NCI-H1092 treated with DMSO at 0.1 percent for 48 hours (cell line): Measurements from ENCODE around the gene WDR4.
A peak's percentile ranks its signal among the peaks of the same experiment; 100 is the strongest.
"Not testable (repeated sequence)": the region's sequence is repeated elsewhere in the genome, so short reads cannot be mapped to it uniquely, and the experiment has no call there.

Source experiments
- DNase-seq: peaks from one replicate; lab custom pipeline; 2025; lab: John Stamatoyannopoulos, UW

The WDR4 gene

GRCh38 chr21:42839271-42840231, 39.8 kb downstream of the WDR4 start:
- DNase-seq, result no peak

DNA sequence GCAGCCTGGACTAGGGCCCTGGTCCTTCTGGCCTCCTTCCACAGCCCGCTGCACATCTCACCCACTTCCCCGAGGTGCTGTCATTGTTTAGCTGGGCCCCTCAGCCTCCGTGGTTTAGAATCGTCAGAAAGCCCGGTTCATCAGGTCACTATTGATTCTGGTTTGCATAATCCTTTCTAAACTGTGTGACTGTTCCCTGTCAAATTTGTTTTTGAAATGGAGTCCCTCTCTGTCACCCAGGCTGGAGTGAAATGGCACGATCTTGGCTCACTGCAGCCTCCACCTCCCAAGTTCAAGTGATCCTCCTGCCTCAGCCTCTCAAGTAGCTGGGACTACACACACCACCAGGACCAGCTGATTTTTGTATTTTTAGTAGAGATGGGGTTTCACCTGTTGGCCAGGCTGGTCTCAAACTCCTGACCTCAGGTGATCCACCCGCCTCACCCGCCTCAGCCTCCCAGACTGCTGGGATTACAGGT, 41.1 kb downstream of the WDR4 start:
- DNase-seq, result not testable (repeated sequence)

GRCh38 chr21:42837421-42838211, 41.7 kb downstream of the WDR4 start:
- no peak for DNase-seq

DNA sequence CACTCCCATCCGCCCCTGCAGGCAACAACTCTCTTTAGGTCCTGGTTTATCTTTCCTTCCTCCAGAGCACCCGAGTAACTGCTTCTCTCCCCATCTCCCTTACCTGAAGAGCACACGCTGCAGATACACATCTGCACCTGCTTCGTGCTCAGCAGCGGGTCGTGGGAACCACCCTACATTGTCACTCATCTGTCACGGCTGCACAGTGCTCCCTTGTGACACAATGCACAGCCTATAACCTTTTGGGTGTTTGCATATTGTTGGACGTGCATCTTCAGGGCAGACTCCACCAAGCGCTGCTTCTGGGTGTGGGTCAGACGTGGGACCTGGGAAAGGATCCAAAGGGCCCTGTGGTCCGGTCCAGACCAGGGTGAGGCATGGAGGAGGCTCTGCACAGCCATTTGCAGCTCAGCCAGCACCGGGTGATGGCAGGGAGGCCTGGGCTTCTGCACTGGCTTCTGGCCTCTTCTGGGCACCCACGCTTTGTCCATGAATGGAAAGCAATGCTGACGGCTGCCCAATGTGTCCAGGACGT, 42.5 kb downstream of the WDR4 start:
- no peak for DNase-seq

GRCh38 chr21:42836402-42836666, 43.0 kb downstream of the WDR4 start:
- DNase-seq, result no peak

- no peak for DNase-seq
Measured at GRCh38 chr21:42835611-42836401, 43.5 kb downstream of the WDR4 start.

- no peak for DNase-seq
Measured at GRCh38 chr21:42835211-42835610, 44.1 kb downstream of the WDR4 start.

DNA sequence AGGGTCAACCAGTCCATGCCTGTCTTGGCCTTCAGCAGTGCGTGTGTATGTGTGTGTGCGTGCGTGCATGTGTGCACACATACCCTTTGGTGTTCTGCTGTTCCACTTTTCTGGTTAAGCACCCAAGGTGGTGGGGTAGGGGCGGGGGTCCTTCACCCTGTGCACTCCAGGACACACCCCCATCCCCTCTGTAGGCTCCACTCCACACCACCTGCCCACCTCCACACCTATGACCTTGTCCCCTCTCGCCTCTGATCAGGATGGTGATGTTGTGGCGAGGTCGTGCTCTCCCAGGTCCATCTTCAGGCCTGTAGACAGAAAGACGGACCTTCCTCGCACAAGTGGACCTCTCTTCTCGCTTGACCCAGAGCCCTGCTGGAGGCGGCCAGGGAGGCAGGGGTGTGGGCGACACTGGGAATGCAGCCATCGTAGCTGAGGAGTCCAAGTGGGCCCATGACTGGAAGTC, 44.6 kb downstream of the WDR4 start:
- no peak for DNase-seq

DNA sequence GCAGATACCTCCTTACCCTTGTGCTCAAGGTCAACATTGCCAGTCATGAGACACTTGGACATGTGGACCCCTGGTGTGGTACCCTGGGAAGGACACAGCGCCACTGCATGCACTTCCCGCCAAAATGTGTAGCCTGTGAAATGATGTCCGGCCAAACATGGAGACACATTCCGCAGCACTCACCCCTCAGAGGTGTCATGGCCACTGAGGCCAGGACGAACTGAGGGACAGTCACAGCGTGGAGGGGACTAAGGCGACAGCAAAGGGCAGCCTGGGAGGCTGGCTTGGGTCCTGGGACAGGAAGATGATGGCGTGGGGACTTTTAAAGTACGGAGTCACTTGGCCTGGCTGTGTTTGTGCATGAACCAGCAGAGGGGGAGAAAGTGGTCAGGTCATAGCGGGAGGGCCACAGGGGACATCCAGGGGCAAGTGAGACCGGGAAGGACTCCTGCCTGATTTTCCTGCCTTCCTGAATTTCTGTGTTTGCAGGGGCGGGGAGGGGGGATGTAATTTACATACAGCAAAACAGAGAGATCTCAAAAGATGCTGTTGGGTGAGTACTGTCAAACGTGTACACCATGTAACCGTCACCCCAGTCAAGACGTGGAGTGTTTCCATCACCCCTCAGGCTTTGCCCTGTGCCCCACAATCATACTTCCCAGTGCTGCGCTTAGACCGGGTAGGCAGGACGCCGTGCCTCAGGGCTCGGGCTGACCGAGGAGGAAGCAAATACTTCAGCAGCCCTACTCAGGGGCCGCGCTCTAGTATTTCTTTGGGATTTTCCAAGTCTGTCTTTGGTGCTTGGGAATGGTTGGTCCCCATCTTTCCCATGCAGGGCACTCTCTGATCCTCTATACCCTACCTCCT, 45.2 kb downstream of the WDR4 start:
- no peak for DNase-seq

DNA sequence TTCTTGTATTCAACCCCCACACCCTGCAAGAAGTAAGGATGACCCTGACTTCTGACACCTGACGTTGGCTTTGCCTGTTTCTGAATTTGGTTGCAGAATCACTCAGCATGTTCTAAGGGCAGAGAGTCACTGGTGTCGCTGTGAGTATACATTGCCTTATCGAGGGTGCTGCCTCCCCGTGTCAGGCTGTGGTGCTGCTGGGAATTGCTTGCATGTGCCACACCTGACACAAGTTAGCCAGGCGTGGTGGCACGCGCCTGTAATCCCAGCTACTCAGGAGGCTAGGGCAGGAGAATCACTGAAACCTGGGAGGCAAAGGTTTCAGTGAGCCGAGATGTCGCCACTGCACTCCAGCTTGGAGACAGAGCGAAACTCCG, 45.9 kb downstream of the WDR4 start:
- peak; percentile 40 for DNase-seq

- DNase-seq, result not testable (repeated sequence)
Measured at GRCh38 chr21:42832321-42832630, 47.1 kb downstream of the WDR4 start.

- DNase-seq, result no peak
Measured at GRCh38 chr21:42830456-42831455, 48.6 kb downstream of the WDR4 start.

- DNase-seq, result no peak
Measured at GRCh38 chr21:42829954-42830353, 49.4 kb downstream of the WDR4 start.

DNA sequence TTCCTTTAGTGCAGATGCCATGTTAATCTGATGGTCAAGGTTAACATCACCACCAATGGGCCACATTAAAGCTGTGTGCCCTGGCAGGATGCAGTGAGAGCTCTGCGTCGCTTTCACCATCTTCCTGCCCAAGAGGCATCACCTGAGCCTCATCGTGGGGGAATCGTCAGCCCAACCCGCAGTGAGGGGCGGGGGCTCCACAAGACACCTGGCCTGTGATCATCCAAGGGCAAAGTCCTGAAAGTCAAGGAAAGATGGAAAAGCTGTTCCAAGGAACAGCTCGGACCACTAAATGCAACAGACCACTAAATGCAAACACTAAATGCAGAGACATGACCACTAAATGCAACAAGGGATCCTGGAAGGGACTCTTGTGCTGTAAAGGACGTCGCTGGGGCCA, 49.9 kb downstream of the WDR4 start:
- no peak for DNase-seq

DNA sequence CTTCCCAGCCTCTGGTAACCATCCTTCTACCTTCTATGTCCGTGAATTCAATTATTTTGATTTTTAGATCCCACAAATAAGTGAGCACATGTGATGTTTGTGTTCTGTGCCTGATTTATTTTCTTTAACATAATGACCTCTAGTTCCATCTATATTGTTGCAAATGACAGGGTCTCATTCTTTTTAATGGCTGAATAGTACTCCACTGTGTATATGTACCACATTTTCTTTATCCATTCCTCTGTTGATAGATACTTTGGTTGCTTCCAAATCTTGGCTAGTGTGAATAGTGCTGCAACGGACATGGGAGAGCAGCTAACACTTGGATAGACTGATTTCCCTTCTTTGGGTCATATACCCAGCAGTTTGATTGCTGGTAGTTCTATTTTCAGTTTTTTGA, 51.8 kb downstream of the WDR4 start:
- DNase-seq, result no peak

- DNase-seq, result peak; percentile 25
Measured at GRCh38 chr21:42820616-42821465, 58.5 kb downstream of the WDR4 start.

GRCh38 chr21:42819861-42820615, 59.3 kb downstream of the WDR4 start:
- no peak for DNase-seq

DNA sequence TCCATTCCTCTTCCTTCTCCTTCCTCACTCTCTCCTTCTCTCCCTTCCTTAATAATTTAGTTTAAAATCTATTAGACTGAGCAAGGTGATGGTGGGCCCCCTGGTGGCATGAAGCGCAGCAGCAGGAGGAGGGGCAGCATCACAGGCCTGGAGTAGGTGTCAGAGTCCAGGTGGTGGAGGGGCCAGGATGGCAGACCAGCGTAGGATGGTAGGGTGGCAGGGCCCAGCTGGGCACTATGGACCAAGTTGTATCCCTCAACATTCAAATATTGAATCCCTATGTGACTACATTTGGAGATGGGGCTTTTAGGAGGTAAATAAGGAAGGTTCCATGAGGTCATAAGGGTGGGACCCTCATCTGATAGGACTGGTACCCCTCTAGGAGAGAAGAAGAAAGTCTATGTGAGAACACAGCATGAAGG, 61.0 kb downstream of the WDR4 start:
- DNase-seq, result peak; percentile 40
